Vagina (tissue), 2 donors: ENCODE results near the gene NSFL1C.

ENCODE experiments used
- CTCF ChIP-seq, 3 experiments: fragments of 450-650 bp in 2 of 3; fragments of 200-600 bp in 1 of 3; sonication (generic) in 1 of 3; IDR thresholded peaks; one replicate each; pipeline ENCODE4 v1.5.1; 2017 to 2019; ENCODE audit warnings: antibody characterized with exemption in 3 of 3, mild to moderate bottlenecking in 2 of 3, moderate library complexity in 2 of 3
- POLR2A ChIP-seq, 2 donors: fragments of 450-650 bp; IDR thresholded peaks; one replicate each; pipeline ENCODE4 v1.6.1; 2017; ENCODE audit warnings: antibody characterized with exemption in 2 of 2, mild to moderate bottlenecking in 2 of 2, moderate library complexity in 2 of 2
- POLR2AphosphoS5 ChIP-seq, 2 donors: sonication (generic); formaldehyde crosslinking; IDR thresholded peaks; one replicate each; pipeline ENCODE4 v1.9.0; 2017; ENCODE audit warnings: antibody characterized with exemption in 2 of 2, mild to moderate bottlenecking in 2 of 2, low read depth in 1 of 2; ENCODE audit not compliant: insufficient read depth in 1 of 2

DNA sequence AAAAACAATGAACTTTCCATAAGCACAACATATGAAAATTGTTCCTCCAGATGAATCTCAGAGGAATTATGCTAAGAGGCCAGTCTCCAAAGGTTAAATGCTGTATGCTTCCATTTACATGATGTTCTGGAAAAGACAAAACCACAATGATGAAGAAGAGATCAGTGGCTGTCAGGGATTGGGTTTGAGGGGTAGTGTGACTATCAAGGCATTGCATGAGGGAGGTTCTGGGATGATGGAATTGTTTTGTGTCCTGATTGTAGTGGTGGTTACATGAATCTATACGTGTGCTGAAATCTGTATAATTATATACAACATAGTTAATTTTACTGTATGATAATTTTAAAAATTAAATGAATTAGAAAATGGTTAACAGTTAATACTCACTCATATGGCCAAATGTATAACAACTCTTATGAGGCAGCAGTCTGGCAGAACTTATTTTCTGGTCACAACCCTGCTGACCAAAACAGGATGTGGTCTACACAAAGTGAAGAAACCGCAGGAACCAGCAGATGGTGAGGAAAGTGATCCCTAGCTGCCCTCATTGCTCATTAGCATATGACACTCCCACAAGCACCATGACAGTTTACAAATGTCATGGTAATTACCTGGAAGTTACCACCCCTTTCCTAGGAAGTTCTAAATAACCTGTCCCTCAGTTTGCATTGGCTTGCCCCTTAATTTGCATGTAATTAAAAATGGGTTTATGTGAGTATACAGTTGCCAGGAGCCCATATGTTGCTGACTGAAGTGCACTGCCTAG is 31.9 kb downstream of the NSFL1C start:
- TF ChIP-seq POLR2A (IDR thresholded peaks at IDR 0.05) = no peak
- TF ChIP-seq CTCF (IDR thresholded peaks at IDR 0.05) = no peak
- no peak for TF ChIP-seq POLR2AphosphoS5 (IDR thresholded peaks at IDR 0.05; ENCODE audit: insufficient read depth in 1 of 2, low read depth in 1 of 2)
